Right atrium auricular region (tissue), 2 donors: ENCODE measurements around the gene ZBTB5. TPM values are rescaled to one million over a fixed set of nuclear protein-coding genes. Genes with fewer than 3 reads are reported as not detected.

Source experiments
- DNase-seq: peaks from one replicate; pipeline ENCODE4 v3.0.0-alpha.2; 2019; ENCODE audit warnings: low spot score
- H3K27ac ChIP-seq, 2 donors: fragments of 200-600 bp; sonication (generic); 1 replicate in 1 of 2; 2 replicates in 1 of 2; pipeline ENCODE4 v1.5.1; 2016 to 2019
- H3K27me3 ChIP-seq, 2 donors: fragments of 200-600 bp; sonication (generic); one replicate each; pipeline versions ENCODE4 v1.5.1 to v1.6.0; 2017 to 2019
- H3K36me3 ChIP-seq: fragments of 200-600 bp; sonication (generic); one replicate; pipeline ENCODE4 v1.5.1; 2016
- H3K4me1 ChIP-seq, 2 donors: fragments of 200-600 bp; sonication (generic); one replicate each; pipeline versions ENCODE4 v1.5.1 to v1.6.0; 2017 to 2019
- H3K4me3 ChIP-seq, 2 donors: fragments of 200-600 bp; sonication (generic); 1 replicate in 1 of 2; 2 replicates in 1 of 2; pipeline ENCODE4 v1.5.1; 2017 to 2019; ENCODE audit warnings: mild to moderate bottlenecking in 1 of 2, moderate library complexity in 1 of 2
- H3K9me3 ChIP-seq, 2 donors: fragments of 200-600 bp; sonication (generic); one replicate each; pipeline ENCODE4 v1.5.1; 2019
- total RNA-seq, 2 donors: library from RNA; depleted of rRNA; stranded (reverse); fragments of >200 nt; gene quantifications; one replicate each; pipeline ENCODE4 v1.1.0, GENCODE V29; 2016
- TF ChIP-seq, protein P1 (sequence below), 2 donors: fragments of 200-600 bp; sonication (generic); IDR thresholded peaks; one replicate each; pipeline ENCODE4 v1.5.1; 2019; ENCODE audit warnings: antibody characterized with exemption in 2 of 2

Gene ZBTB5
- total RNA-seq, 2 donors from 2014 or later: 4.9 to 9.9 TPM

DNA sequence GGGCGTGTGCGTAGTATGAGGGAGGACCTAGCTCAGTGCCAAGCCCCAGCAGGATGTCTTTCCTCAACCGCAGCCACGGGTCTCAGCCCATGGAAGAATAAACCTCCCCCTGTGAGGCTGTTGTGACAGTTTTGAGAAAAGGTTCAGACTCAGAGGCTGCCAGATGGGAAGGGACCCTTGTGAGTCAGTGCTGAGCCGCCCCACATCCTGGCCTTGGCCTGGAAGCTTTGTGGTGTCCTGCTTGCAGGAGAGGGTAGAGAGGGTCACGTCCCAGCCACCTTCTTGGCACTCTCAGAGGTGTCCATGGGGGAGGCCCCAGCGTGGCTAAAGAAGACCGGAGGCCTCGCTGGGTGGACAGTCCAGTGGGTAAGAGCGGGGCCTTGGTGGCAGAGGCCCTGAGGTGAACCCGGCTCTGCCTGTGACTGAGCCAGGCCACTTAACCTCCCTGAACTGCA lies 39.9 kb downstream of the ZBTB5 start:
- no peaks in the 10 kb centered on the region for H3K27me3 ChIP-seq
- H3K9me3 ChIP-seq: no peaks in the 10 kb centered on the region
- peak overlapping the region in 1 of 2 donors; percentile 21 for H3K27ac ChIP-seq
- no peak overlapping the region for H3K4me3 ChIP-seq
- TF ChIP-seq, protein P1, sequence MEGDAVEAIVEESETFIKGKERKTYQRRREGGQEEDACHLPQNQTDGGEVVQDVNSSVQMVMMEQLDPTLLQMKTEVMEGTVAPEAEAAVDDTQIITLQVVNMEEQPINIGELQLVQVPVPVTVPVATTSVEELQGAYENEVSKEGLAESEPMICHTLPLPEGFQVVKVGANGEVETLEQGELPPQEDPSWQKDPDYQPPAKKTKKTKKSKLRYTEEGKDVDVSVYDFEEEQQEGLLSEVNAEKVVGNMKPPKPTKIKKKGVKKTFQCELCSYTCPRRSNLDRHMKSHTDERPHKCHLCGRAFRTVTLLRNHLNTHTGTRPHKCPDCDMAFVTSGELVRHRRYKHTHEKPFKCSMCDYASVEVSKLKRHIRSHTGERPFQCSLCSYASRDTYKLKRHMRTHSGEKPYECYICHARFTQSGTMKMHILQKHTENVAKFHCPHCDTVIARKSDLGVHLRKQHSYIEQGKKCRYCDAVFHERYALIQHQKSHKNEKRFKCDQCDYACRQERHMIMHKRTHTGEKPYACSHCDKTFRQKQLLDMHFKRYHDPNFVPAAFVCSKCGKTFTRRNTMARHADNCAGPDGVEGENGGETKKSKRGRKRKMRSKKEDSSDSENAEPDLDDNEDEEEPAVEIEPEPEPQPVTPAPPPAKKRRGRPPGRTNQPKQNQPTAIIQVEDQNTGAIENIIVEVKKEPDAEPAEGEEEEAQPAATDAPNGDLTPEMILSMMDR (IDR thresholded peaks at IDR 0.05): no peak
- H3K4me1 ChIP-seq: peaks cover 0 to 34% of the 10 kb centered on the region in 2 donors
- DNase-seq: no peak
- peaks cover 42% of the 10 kb centered on the region for H3K36me3 ChIP-seq

DNA sequence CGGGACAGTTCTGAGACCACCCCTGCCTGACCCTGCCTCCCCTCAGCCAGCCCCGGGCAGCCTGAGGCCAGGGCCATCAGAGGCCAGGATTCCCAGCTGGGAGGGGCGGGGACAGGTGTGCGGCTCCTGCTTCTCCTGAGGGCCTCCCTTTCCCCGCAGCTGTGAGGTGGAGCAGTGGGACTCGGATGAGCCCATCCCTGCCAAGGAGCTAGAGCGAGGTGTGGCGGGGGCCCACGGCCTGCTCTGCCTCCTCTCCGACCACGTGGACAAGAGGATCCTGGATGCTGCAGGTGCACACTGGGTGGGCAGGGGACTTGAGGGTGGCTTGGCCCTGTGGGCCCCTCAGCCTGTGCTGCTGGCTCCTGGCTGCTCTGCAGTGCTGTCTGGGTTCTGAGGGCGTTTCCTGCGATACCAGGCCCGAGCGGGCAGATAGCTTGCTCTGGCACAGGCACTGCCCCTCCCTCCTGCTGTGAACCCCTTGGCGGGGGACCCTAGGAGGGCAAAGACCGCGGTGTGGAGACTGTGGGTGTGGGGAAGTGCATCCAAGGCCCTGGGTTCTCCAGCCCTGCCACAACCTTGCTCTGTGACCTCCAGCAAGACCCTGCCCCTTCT lies 40.5 kb downstream of the ZBTB5 start:
- H3K27ac ChIP-seq: peak overlapping the region in 1 of 2 donors; percentile 21
- H3K9me3 ChIP-seq: no peaks in the 10 kb centered on the region
- peaks cover 36% of the 10 kb centered on the region for H3K36me3 ChIP-seq
- TF ChIP-seq, protein P1 (IDR thresholded peaks at IDR 0.05): no peak
- no peak for DNase-seq
- H3K27me3 ChIP-seq: no peaks in the 10 kb centered on the region
- H3K4me1 ChIP-seq: peaks cover 0 to 34% of the 10 kb centered on the region in 2 donors
- no peak overlapping the region for H3K4me3 ChIP-seq

DNA sequence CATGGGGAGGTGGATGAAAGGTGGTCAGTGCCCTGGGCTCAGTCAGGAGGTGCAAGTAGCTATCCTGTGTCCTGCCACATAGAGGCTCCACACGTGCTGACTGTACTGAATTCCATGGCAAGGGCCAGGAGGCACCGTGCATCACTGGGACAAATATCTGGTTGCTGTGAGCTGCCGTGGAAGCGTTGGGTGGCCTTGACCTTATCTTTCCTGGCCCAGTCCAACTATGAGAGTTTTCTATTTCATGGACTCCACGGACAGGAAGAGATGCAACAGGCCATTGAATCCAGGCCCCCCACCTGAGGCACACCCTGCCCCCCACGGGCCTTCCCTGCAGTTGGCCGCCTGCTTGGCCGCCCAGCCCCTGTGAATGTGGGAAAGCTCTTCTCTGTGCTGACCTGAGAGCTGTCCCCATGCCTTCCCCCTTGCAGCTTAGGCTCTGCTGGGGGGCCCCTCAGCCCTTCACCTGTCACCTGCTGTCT lies 41.0 kb downstream of the ZBTB5 start:
- Histone ChIP-seq H3K27ac (peak overlapping the region in 1 of 2 donors; percentile 21), H3K4me1 (peaks cover 0 to 34% of the 10 kb centered on the region in 2 donors), H3K9me3 (no peaks in the 10 kb centered on the region), H3K36me3 (peaks cover 31% of the 10 kb centered on the region), H3K4me3 (peak overlapping the region in 1 of 2 donors; percentile 67), H3K27me3 (no peaks in the 10 kb centered on the region)
- TF ChIP-seq, protein P1 (IDR thresholded peaks at IDR 0.05): no peak
- no peak for DNase-seq

DNA sequence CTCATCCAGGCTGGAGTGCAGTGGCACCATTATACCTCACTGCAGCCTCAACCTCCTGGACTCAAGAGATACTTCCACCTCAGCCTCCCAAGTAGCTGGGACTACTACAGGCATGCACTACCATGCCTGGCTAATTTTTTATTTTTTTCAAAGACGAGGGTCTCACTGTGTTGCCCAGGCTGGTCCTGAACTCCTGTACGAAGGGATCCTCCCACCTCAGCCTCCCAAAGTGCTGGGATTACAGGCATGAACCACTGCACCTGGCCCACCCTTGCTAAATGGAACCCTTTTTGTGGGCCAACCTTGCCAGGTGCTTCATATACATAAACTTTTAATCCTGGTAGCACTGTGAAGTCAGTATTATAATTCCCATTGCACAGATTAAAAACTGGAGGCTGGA lies 41.7 kb downstream of the ZBTB5 start:
- TF ChIP-seq, protein P1 (IDR thresholded peaks at IDR 0.05): no peak
- Histone ChIP-seq H3K4me3 (peak overlapping the region; percentile 67 to 76), H3K9me3 (no peaks in the 10 kb centered on the region), H3K4me1 (peaks cover 0 to 34% of the 10 kb centered on the region in 2 donors), H3K36me3 (peaks cover 23% of the 10 kb centered on the region), H3K27me3 (no peaks in the 10 kb centered on the region), H3K27ac (peak overlapping the region in 1 of 2 donors; percentile 85)
- DNase-seq: no peak

- H3K4me3 ChIP-seq: peak within 1 kb of the TSS; percentile 67 to 76
- TF ChIP-seq, protein P1 (IDR thresholded peaks at IDR 0.05): no peak
- peaks cover 13% of the 10 kb centered on the region for H3K36me3 ChIP-seq
- H3K27ac ChIP-seq: peak within 1 kb of the TSS; percentile 85 to 89
- H3K9me3 ChIP-seq: no peaks in the 10 kb centered on the region
- H3K27me3 ChIP-seq: no peaks in the 10 kb centered on the region
- peaks cover 0 to 34% of the 10 kb centered on the region in 2 donors for H3K4me1 ChIP-seq
- peak; percentile 90 for DNase-seq
These were observed 42.8 kb downstream of the ZBTB5 start, which contains the start of gene GRHPR for GRCh38 chr9:37422289-37423104. Gene GRHPR, plus strand, starts transcription at chr9:37422696. Its CDS starts 55 bp downstream, at chr9:37422751.
